Liver (tissue), 9 donors: ENCODE results near the gene PPM1J. TPM values are rescaled to one million over a fixed set of nuclear protein-coding genes. Genes with fewer than 3 reads are reported as not detected.

Experiments used
- DNase-seq: peaks from one replicate; pipeline ENCODE4 v3.0.0-alpha.2; 2017; ENCODE audit warnings: low spot score
- H3K27ac ChIP-seq, 2 donors: one replicate each; pipeline ENCODE4 v1.7.0; 2013; ENCODE audit warnings: inconsistent platforms in 2 of 2, low read length in 2 of 2, control low read depth in 1 of 2, low read depth in 1 of 2, mild to moderate bottlenecking in 1 of 2
- H3K27me3 ChIP-seq, 4 donors: one replicate each; pipeline versions ENCODE4 v1.6.1 to v1.7.0; 2013; ENCODE audit warnings: low read length in 3 of 4, inconsistent platforms in 1 of 4, mild to moderate bottlenecking in 1 of 4, moderate library complexity in 1 of 4; ENCODE audit not compliant: control insufficient read depth in 4 of 4, insufficient read depth in 4 of 4
- H3K36me3 ChIP-seq, 4 donors: one replicate each; pipeline versions ENCODE4 v1.6.1 to v1.7.0; 2013; ENCODE audit warnings: low read length in 3 of 4, mild to moderate bottlenecking in 3 of 4, low read depth in 1 of 4, moderate library complexity in 1 of 4; ENCODE audit not compliant: control insufficient read depth in 4 of 4, insufficient read depth in 3 of 4
- H3K4me1 ChIP-seq, 4 donors: one replicate each; pipeline versions ENCODE4 v1.6.1 to v1.7.0; 2013; ENCODE audit warnings: low read length in 3 of 4, mild to moderate bottlenecking in 3 of 4, moderate library complexity in 1 of 4; ENCODE audit not compliant: control insufficient read depth in 4 of 4, insufficient read depth in 4 of 4
- H3K4me3 ChIP-seq, 3 donors: one replicate each; pipeline versions ENCODE4 v1.6.1 to v1.7.0; 2013; ENCODE audit warnings: low read length in 3 of 3, control low read depth in 1 of 3, low read depth in 1 of 3, mild to moderate bottlenecking in 1 of 3
- H3K9ac ChIP-seq, 2 donors: one replicate each; pipeline ENCODE4 v1.7.0; 2013; ENCODE audit warnings: low read length in 2 of 2, mild to moderate bottlenecking in 2 of 2, moderate library complexity in 2 of 2, control low read depth in 1 of 2, low read depth in 1 of 2
- H3K9me3 ChIP-seq, 4 donors: one replicate each; pipeline versions ENCODE4 v1.6.1 to v1.7.0; 2013; ENCODE audit warnings: low read length in 3 of 4; ENCODE audit not compliant: control insufficient read depth in 4 of 4
- FOXA1 ChIP-seq: IDR thresholded peaks from 2 replicates; pipeline ENCODE4 v1.6.1; 2016; ENCODE audit warnings: antibody characterized with exemption
- FOXA2 ChIP-seq: IDR thresholded peaks from 2 replicates; pipeline ENCODE4 v1.6.1; 2016; ENCODE audit warnings: antibody characterized with exemption
- GABPA ChIP-seq, 2 donors: IDR thresholded peaks in 1 of 2; conservative IDR thresholded peaks in 1 of 2; 2 replicates each; pipeline ENCODE4 v1.6.1; 2016; ENCODE audit warnings: antibody characterized with exemption in 2 of 2, mild to moderate bottlenecking in 1 of 2, moderate library complexity in 1 of 2
- HNF4G ChIP-seq: IDR thresholded peaks from 2 replicates; pipeline ENCODE4 v1.6.1; 2016; ENCODE audit warnings: antibody characterized with exemption
- NR2F2 ChIP-seq: IDR thresholded peaks from 2 replicates; pipeline ENCODE4 v1.6.1; 2016; ENCODE audit warnings: antibody characterized with exemption
- RAD21 ChIP-seq, 2 donors: IDR thresholded peaks; 2 replicates each; pipeline ENCODE4 v1.6.1; 2016; ENCODE audit warnings: antibody characterized with exemption in 2 of 2, mild to moderate bottlenecking in 2 of 2
- RXRA ChIP-seq, 2 donors: IDR thresholded peaks; 2 replicates each; pipeline ENCODE4 v1.6.1; 2017 to 2018; ENCODE audit warnings: antibody characterized with exemption in 2 of 2, mild to moderate bottlenecking in 1 of 2
- SP1 ChIP-seq: IDR thresholded peaks from 2 replicates; pipeline ENCODE4 v1.6.1; 2018; ENCODE audit warnings: antibody characterized with exemption, mild to moderate bottlenecking
- TAF1 ChIP-seq: conservative IDR thresholded peaks from 2 replicates; pipeline ENCODE4 v1.6.1; 2016; ENCODE audit warnings: antibody characterized with exemption, mild to moderate bottlenecking
- YY1 ChIP-seq: IDR thresholded peaks from 2 replicates; pipeline ENCODE4 v1.6.1; 2016; ENCODE audit warnings: antibody characterized with exemption, mild to moderate bottlenecking
- WGBS: extraction: QIAGEN DNeasy Blood & Tissue Kit; methylation state at CpG from one replicate; pipeline ENCODE4 v1.1.7; 2013; 5-methylcytosine and 5-hydroxymethylcytosine counted together
- polyA plus RNA-seq, 2 donors: library from polyadenylated mRNA; stranded (reverse) in 1 of 2; unstranded in 1 of 2; fragments of 200-250 nt in 1 of 2; fragments of >200 nt in 1 of 2; fragmentation: Nextera tagmentation in 1 of 2; extraction: Ambion mirVana in 1 of 2; gene quantifications; one replicate each; pipeline versions ENCODE4 v1.2.1 to v1.2.3, GENCODE V29; 2013 to 2015
- total RNA-seq, 2 donors: library from RNA; depleted of rRNA; stranded (reverse); fragments of >200 nt; gene quantifications; one replicate each; pipeline ENCODE4 v1.2.3, GENCODE V29; 2014
- TF ChIP-seq, protein P1 (sequence below): fragments of 150-350 bp; IDR thresholded peaks from 2 replicates; pipeline ENCODE4 v1.5.1; 2017; ENCODE audit warnings: improper control_type of control experiment, low read depth, low read length; ENCODE audit not compliant: missing input control
- TF ChIP-seq, protein P2 (sequence below): IDR thresholded peaks from 2 replicates; pipeline ENCODE4 v1.6.1; 2016; ENCODE audit warnings: antibody characterized with exemption
- TF ChIP-seq, protein P3 (sequence below): IDR thresholded peaks from 2 replicates; pipeline ENCODE4 v1.6.1; 2016; ENCODE audit warnings: antibody characterized with exemption, mild to moderate bottlenecking
- donor health status: healthy.
- donor health status: healthy.
- donor health status: healthy.
- donor health status: healthy.
- donor health status: healthy.

The PPM1J gene
- total and polyA plus RNA-seq, 4 donors, result 0.08 to 0.17 TPM; not detected in 2

DNA sequence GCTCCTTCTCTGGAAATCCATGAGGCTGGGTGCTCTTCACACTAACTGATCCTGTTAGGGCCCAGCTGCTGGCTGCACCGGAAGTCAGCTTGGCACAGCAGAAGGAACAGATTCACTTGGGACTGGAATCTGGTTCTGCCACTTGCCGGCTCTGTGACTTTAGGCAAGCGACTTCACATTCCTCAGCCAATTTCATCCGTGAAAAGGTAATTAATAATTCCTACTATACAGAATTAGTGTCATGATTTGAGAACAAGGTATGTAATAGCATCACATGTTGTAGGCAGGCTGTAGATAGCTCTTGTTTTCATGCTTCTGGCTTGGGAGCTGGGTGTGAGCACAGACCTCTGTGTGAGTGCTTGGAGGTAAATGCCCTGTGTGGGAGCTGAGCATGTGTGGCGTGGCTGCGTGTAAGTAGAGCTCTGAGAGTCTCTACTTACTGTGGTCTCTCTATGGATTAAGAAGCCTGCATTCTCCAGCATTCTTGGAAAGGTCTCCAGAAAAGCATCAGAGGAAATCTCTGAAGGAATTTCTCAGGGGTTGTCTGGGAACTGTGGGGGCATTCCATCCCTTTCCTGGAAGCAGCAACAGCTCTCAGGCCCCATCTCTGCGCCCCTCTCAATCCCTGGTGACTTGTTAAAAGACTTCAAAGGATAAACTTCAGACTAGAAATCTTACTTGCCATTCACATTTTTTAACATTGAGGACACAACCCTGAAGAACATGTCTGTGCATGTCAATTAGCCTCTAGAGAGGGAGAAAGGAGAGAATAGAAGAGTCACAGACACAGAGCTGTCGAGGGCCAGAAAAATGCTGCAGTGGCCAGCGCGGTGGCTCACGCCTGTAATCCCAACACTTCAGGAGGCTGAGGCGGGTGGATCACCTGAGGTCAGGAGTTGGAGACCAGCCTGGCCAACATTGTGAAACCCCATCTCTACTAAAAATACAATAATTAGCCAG lies 47.7 kb upstream of the PPM1J start:
- WGBS, result 83% methylated on average over 12 of the region's 12 CpGs
- H3K9ac ChIP-seq, result no peak overlapping the region
- no peak overlapping the region for H3K4me3 ChIP-seq
- peaks cover 0 to 1% (median 0%) of the 10 kb centered on the region in 4 donors for H3K36me3 ChIP-seq
- no peaks in the 10 kb centered on the region for H3K9me3 ChIP-seq
- no peak for DNase-seq
- peaks cover 0 to 2% (median 0%) of the 10 kb centered on the region in 4 donors for H3K27me3 ChIP-seq
- H3K4me1 ChIP-seq, result no peaks in the 10 kb centered on the region
- no peak overlapping the region for H3K27ac ChIP-seq
- TF ChIP-seq, protein P1, sequence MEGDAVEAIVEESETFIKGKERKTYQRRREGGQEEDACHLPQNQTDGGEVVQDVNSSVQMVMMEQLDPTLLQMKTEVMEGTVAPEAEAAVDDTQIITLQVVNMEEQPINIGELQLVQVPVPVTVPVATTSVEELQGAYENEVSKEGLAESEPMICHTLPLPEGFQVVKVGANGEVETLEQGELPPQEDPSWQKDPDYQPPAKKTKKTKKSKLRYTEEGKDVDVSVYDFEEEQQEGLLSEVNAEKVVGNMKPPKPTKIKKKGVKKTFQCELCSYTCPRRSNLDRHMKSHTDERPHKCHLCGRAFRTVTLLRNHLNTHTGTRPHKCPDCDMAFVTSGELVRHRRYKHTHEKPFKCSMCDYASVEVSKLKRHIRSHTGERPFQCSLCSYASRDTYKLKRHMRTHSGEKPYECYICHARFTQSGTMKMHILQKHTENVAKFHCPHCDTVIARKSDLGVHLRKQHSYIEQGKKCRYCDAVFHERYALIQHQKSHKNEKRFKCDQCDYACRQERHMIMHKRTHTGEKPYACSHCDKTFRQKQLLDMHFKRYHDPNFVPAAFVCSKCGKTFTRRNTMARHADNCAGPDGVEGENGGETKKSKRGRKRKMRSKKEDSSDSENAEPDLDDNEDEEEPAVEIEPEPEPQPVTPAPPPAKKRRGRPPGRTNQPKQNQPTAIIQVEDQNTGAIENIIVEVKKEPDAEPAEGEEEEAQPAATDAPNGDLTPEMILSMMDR, result no peak

DNA sequence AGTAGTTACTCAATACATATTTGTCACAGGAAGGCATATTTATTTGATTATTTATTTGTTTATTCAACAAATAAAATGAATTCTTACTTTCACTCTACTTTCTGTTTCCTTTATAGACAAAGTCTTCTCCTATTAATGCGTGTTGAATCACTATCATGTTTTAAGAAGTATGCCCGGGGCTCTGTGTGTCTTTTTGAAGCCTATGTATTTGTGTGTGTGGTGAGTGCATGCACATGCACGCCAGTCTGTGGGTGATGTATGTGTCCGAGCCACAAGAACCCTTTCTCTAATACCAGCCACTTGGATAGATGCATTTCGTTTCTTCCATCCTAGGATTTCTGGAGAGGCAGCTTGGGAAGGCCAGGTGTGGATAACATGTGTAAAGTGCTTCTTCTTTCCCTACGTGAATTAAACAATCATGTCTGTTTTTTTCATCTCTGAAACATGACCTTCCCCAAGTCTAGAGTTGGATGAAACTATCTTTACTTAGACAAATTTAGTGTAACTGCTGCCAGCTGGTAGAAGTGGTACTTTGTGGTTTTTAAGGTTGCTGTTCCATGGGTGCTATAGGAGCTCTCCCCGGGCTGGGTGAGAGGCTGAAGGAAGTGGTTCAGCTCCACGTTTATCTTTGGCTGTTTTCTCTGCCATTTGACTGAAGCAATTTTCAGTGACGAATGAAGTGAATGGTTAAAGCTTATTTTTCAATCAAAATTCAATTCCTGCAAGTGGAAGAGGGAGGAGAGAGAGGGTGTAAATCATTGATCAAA lies 46.8 kb upstream of the PPM1J start:
- no peaks in the 10 kb centered on the region for H3K4me1 ChIP-seq
- DNase-seq, result no peak
- WGBS, result 75% methylated on average over 9 of the region's 9 CpGs
- H3K36me3 ChIP-seq, result peaks cover 0 to 1% (median 0%) of the 10 kb centered on the region in 4 donors
- no peaks in the 10 kb centered on the region for H3K9me3 ChIP-seq
- H3K27ac ChIP-seq, result no peak overlapping the region
- TF ChIP-seq, protein P1, result no peak
- TF ChIP-seq TAF1 (no peak), GABPA (IDR thresholded peaks at IDR 0.05 in 1 of 2, conservative IDR thresholded peaks at IDR 0.05 in 1 of 2) (no peak), RXRA (IDR thresholded peaks at IDR 0.05) (no peak), FOXA2 (no peak), SP1 (no peak), YY1 (no peak), NR2F2 (no peak), HNF4G (no peak), FOXA1 (no peak), RAD21 (IDR thresholded peaks at IDR 0.05) (no peak)
- TF ChIP-seq, protein P2, sequence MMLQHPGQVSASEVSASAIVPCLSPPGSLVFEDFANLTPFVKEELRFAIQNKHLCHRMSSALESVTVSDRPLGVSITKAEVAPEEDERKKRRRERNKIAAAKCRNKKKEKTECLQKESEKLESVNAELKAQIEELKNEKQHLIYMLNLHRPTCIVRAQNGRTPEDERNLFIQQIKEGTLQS, result no peak
- TF ChIP-seq, protein P3, sequence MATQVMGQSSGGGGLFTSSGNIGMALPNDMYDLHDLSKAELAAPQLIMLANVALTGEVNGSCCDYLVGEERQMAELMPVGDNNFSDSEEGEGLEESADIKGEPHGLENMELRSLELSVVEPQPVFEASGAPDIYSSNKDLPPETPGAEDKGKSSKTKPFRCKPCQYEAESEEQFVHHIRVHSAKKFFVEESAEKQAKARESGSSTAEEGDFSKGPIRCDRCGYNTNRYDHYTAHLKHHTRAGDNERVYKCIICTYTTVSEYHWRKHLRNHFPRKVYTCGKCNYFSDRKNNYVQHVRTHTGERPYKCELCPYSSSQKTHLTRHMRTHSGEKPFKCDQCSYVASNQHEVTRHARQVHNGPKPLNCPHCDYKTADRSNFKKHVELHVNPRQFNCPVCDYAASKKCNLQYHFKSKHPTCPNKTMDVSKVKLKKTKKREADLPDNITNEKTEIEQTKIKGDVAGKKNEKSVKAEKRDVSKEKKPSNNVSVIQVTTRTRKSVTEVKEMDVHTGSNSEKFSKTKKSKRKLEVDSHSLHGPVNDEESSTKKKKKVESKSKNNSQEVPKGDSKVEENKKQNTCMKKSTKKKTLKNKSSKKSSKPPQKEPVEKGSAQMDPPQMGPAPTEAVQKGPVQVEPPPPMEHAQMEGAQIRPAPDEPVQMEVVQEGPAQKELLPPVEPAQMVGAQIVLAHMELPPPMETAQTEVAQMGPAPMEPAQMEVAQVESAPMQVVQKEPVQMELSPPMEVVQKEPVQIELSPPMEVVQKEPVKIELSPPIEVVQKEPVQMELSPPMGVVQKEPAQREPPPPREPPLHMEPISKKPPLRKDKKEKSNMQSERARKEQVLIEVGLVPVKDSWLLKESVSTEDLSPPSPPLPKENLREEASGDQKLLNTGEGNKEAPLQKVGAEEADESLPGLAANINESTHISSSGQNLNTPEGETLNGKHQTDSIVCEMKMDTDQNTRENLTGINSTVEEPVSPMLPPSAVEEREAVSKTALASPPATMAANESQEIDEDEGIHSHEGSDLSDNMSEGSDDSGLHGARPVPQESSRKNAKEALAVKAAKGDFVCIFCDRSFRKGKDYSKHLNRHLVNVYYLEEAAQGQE, result no peak
- H3K27me3 ChIP-seq, result peaks cover 0 to 2% (median 0%) of the 10 kb centered on the region in 4 donors
- H3K4me3 ChIP-seq, result no peak overlapping the region
- no peak overlapping the region for H3K9ac ChIP-seq
